Activated CD8-positive, alpha-beta T cell treated with anti-CD3 and anti-CD28 coated beads for 36 hours (primary cell): Measurements from ENCODE around the gene UBAC1. TPM values are rescaled to one million over a fixed set of nuclear protein-coding genes. Genes with fewer than 3 reads are reported as not detected.

Experiments used
- ATAC-seq: fragments of 200-7000 bp; cut with Tn5 transposase; one replicate; pipeline ENCODE4 v1.10.0; 2021; ENCODE audit warnings: mild to moderate bottlenecking, moderate library complexity
- CTCF ChIA-PET: fragments of 350-600 bp; sonication (Branson Sonifier 250); formaldehyde crosslinking; loops from one replicate; lab custom pipeline; 2021; ENCODE audit warnings: antibody characterized with exemption; lab: Charles Lee
- POLR2A ChIA-PET: fragments of 350-600 bp; sonication (Branson Sonifier 250); formaldehyde crosslinking; loops from one replicate; lab custom pipeline; 2021; ENCODE audit warnings: antibody characterized with exemption; lab: Charles Lee
- DNase-seq: peaks from one replicate; pipeline ENCODE4 v3.0.0-alpha.2; 2020
- H3K27ac Mint-ChIP-seq: one replicate; pipeline ENCODE4 v1.8.0; 2021; ENCODE audit warnings: mild to moderate bottlenecking, mixed read lengths
- H3K27me3 Mint-ChIP-seq: one replicate; pipeline ENCODE4 v1.8.0; 2021; ENCODE audit warnings: mixed read lengths
- H3K36me3 Mint-ChIP-seq: one replicate; pipeline ENCODE4 v1.8.0; 2021; ENCODE audit warnings: low read depth, mixed read lengths
- H3K4me1 Mint-ChIP-seq: one replicate; pipeline ENCODE4 v1.8.0; 2021; ENCODE audit warnings: low read depth, mixed read lengths
- H3K4me3 Mint-ChIP-seq: one replicate; pipeline ENCODE4 v1.8.0; 2021; ENCODE audit warnings: mild to moderate bottlenecking, moderate library complexity, mixed read lengths
- H3K9me3 Mint-ChIP-seq: one replicate; pipeline ENCODE4 v1.8.0; 2021; ENCODE audit warnings: mixed read lengths
- CTCF ChIP-seq: fragments of 200-600 bp; IDR thresholded peaks from one replicate; pipeline ENCODE4 v1.8.0; 2022; ENCODE audit warnings: antibody characterized with exemption, mild to moderate bottlenecking
- intact Hi-C: fragments of 100-400 bp; cut with micrococcal nuclease; formaldehyde crosslinking; loops from one replicate; pipeline ENCODE4 v1.10.0; 2022
- total RNA-seq, 2 experiments: library from RNA; stranded (reverse); gene quantifications; one replicate each; pipeline ENCODE4 v1.2.3, GENCODE V29; 2021

UBAC1 gene
- total RNA-seq, 2 experiments from 2014 or later = 32.4 to 34.3 TPM

DNA sequence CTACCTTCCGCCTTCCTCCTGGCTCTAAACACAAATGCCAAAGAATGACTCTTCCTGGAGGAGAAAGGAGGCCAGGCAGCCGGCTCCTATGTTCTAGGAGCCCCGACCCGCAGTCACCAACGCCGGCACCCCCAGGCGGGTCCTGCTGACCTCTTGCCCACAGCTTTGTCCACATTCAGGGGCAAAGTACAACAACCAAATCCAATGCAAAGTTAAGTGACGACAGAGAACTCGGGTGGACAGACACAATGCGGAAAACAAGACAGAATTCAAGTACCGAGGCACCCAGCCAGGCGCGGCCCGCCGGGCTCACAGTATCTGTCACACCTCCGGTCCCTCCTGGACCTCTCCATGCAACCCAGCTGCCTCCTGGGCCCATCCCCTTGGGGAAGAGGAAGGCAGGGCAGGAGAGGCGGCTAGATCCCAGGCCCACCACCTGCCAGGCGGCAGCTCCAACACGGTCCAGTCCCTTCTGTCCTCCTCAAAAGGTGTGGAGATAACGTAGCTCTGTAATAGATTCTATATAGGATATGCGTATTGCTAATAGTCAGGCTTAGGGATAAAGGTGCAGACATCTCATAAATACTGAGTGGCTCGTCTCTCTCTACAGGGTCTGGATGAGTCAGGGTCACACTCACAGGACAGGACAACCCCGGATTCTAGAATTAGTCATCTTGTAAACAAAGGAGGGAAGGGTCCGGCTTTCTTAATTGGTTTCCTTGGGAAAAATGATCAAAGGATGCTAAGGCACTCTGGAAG is 46.9 kb upstream of the UBAC1 start:
- intact Hi-C loops = no loop called here
- Mint-ChIP-seq H3K4me1 (no peaks in the 10 kb centered on the region), H3K9me3 (no peaks in the 10 kb centered on the region), H3K27ac (no peak overlapping the region), H3K4me3 (no peak overlapping the region), H3K36me3 (no peaks in the 10 kb centered on the region), H3K27me3 (no peaks in the 10 kb centered on the region)
- no peak for DNase-seq
- no peak for ATAC-seq
- TF ChIP-seq CTCF = no peak
- CTCF ChIA-PET = no interaction called here
- POLR2A ChIA-PET = no interaction called here

DNA sequence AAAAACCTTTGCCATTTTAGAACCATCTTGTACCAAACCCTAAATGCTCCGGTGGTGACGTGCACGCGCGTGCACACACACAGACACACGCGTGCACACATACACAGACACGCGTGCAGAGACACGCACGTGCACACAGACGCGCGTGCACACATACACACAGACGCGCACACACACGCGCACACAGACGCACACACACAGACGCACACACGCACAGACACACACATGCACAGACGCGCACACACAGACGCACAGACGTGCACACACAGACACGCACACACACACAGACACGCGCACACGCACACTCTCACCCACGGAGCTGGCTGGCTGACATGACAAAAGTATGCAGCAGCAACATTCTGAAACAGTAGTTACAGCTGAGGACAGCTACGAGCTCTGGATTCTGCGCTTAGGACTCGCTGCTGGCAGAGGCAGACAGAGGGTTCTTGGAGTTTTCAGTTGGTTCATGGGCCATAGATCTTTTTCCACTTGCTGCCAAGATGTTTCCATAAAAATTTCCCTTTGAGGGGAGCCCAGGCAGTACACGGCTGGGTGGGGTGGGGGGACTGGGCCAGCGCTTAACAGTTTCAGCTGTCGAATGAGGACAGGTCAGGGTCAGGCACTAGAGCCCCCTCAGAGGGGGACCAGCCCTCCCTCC is 46.2 kb upstream of the UBAC1 start:
- Mint-ChIP-seq H3K9me3 (no peaks in the 10 kb centered on the region), H3K4me1 (no peaks in the 10 kb centered on the region), H3K27me3 (no peaks in the 10 kb centered on the region), H3K27ac (no peak overlapping the region), H3K4me3 (no peak overlapping the region), H3K36me3 (no peaks in the 10 kb centered on the region)
- ATAC-seq (no peak), DNase-seq (no peak)
- ChIA-PET POLR2A (no interaction called here), CTCF (no interaction called here)
- intact Hi-C loops = no loop called here
- TF ChIP-seq CTCF = no peak

DNA sequence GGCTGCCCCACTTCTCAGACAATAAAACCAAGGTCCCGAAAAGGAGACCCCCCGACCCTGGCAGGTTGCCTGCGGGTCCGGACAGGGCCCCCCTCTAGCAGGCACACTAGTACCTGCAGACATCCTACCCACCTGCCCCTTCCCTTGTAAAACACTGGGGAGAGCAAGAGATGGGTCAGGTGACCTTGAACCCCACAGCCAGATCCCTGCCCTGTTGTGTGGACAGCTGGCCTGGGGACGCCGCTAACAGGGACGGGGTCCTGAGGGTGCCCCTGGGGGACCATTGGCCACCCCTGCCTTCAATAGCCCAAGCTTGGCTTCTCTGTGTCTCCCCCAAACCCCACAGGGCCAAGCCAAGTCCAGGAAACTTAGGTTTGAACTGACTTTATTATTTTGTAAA is 45.0 kb upstream of the UBAC1 start:
- Mint-ChIP-seq H3K27ac (no peak overlapping the region), H3K36me3 (no peaks in the 10 kb centered on the region), H3K4me3 (no peak overlapping the region), H3K27me3 (no peaks in the 10 kb centered on the region), H3K9me3 (no peaks in the 10 kb centered on the region), H3K4me1 (no peaks in the 10 kb centered on the region)
- intact Hi-C loops = no loop called here
- ATAC-seq = no peak
- no peak for TF ChIP-seq CTCF
- ChIA-PET POLR2A (no interaction called here), CTCF (no interaction called here)
- DNase-seq = no peak

GRCh38 chr9:136004712-136005111 is 43.5 kb upstream of the UBAC1 start:
- Mint-ChIP-seq H3K27ac (no peak overlapping the region), H3K36me3 (no peaks in the 10 kb centered on the region), H3K4me3 (no peak overlapping the region), H3K4me1 (no peaks in the 10 kb centered on the region), H3K27me3 (no peaks in the 10 kb centered on the region), H3K9me3 (no peaks in the 10 kb centered on the region)
- no peak for TF ChIP-seq CTCF
- POLR2A ChIA-PET = no interaction called here
- ATAC-seq = no peak
- no peak for DNase-seq
- intact Hi-C loops = no loop called here
- CTCF ChIA-PET = no interaction called here

GRCh38 chr9:136004219-136004618 is 43.0 kb upstream of the UBAC1 start:
- TF ChIP-seq CTCF = no peak
- Mint-ChIP-seq H3K27ac (no peak overlapping the region), H3K4me1 (no peaks in the 10 kb centered on the region), H3K27me3 (no peaks in the 10 kb centered on the region), H3K9me3 (no peaks in the 10 kb centered on the region), H3K36me3 (no peaks in the 10 kb centered on the region), H3K4me3 (no peak overlapping the region)
- DNase-seq (no peak), ATAC-seq (no peak)
- intact Hi-C loops = no loop called here
- ChIA-PET POLR2A (interaction anchor here (1.1 kb wide), 1 partner anchor 13 kb away, joined by 3 read pairs; no protein-coding TSS in a partner anchor), CTCF (no interaction called here)
